Panc1 (cell line): ENCODE data around the gene PPP1R16B. TPM values are rescaled to one million over a fixed set of nuclear protein-coding genes. Genes with fewer than 3 reads are reported as not detected.
A peak's percentile ranks its signal among the peaks of the same experiment; 100 is the strongest.

ENCODE experiments used
- ATAC-seq: fragments of 200-7000 bp; cut with Tn5 transposase; 2 replicates; pipeline ENCODE4 v1.9.1; 2020; ENCODE audit warnings: mild to moderate bottlenecking, moderate library complexity
- BruUV-seq: library from RNA; stranded (reverse); fragments of 400-500 nt; replicated peaks from 2 replicates; lab custom pipeline; 2021; lab: Mats Ljungman, UMichigan
- CTCF ChIA-PET: fragments of 300-600 bp; sonication (Branson Sonifier 250); formaldehyde crosslinking; loops from one replicate; lab custom pipeline; 2022; ENCODE audit warnings: antibody characterized with exemption; lab: Charles Lee
- POLR2A ChIA-PET: fragments of 300-600 bp; sonication (Branson Sonifier 250); formaldehyde crosslinking; loops from one replicate; lab custom pipeline; 2022; ENCODE audit warnings: antibody characterized with exemption; lab: Charles Lee
- DNase-seq: peaks from one replicate; pipeline ENCODE4 v3.0.0-alpha.2; 2010; ENCODE audit warnings: low read depth, low spot score
- H3K27ac ChIP-seq: 2 replicates; pipeline ENCODE4 v1.5.1; 2011; ENCODE audit warnings: mild to moderate bottlenecking, low read length, inconsistent platforms
- H3K27me3 ChIP-seq: fragments of 200-500 bp; sonication (Bioruptor generic); 2 replicates; pipeline ENCODE4 v1.6.0; 2014; ENCODE audit warnings: low read length, inconsistent platforms; ENCODE audit not compliant: control insufficient read depth, insufficient read depth
- H3K36me3 ChIP-seq: fragments of 200-500 bp; sonication (Bioruptor generic); 2 replicates; pipeline ENCODE4 v1.5.1; 2014; ENCODE audit warnings: inconsistent platforms, mild to moderate bottlenecking, low read length, moderate library complexity; ENCODE audit not compliant: control insufficient read depth, insufficient read depth
- H3K4me1 ChIP-seq: 2 replicates; pipeline ENCODE4 v1.5.1; 2011; ENCODE audit warnings: inconsistent platforms, mild to moderate bottlenecking, low read length, moderate library complexity; ENCODE audit not compliant: control insufficient read depth, insufficient read depth
- H3K4me3 ChIP-seq, 2 experiments: 2 replicates each; pipeline ENCODE4 v1.5.1; 2011 to 2012; ENCODE audit warnings: low read depth in 2 of 2, low read length in 2 of 2, mild to moderate bottlenecking in 2 of 2, inconsistent platforms in 1 of 2, moderate library complexity in 1 of 2
- H3K9me3 ChIP-seq: fragments of 200-500 bp; sonication (Bioruptor generic); 2 replicates; pipeline ENCODE4 v1.5.1; 2014; ENCODE audit warnings: low read depth, mild to moderate bottlenecking, inconsistent platforms, low read length, moderate library complexity; ENCODE audit not compliant: control insufficient read depth, insufficient read depth
- CTCF ChIP-seq: fragments of 450-650 bp; IDR thresholded peaks from 2 replicates; pipeline ENCODE4 v1.5.1; 2017; ENCODE audit warnings: mild to moderate bottlenecking
- POLR2AphosphoS5 ChIP-seq: IDR thresholded peaks from 2 replicates; pipeline ENCODE4 v1.6.1; 2012; ENCODE audit warnings: mild to moderate bottlenecking, low read depth, low read length, moderate library complexity
- REST ChIP-seq, 2 experiments: IDR thresholded peaks; 2 replicates each; pipeline ENCODE4 v1.6.1; 2011 to 2012; ENCODE audit warnings: low read depth in 2 of 2, control low read depth in 1 of 2, low read length in 1 of 2, mild to moderate bottlenecking in 1 of 2, moderate library complexity in 1 of 2; ENCODE audit not compliant: insufficient read depth in 1 of 2
- SIN3A ChIP-seq: IDR thresholded peaks from 2 replicates; pipeline ENCODE4 v1.6.1; 2012; ENCODE audit warnings: low read depth, mild to moderate bottlenecking, low read length, moderate library complexity, borderline replicate concordance; ENCODE audit not compliant: insufficient read depth
- TCF7L2 ChIP-seq: IDR thresholded peaks from 2 replicates; pipeline ENCODE4 v1.6.1; 2011; ENCODE audit warnings: mild to moderate bottlenecking, low read depth, low read length, inconsistent platforms
- in situ Hi-C: cut with HindIII; loops from 2 replicates; pipeline ENCODE4 v1.10.0; 2016; ENCODE audit warnings: low sequenced_read_pairs, low pct_unique_long_range_greater_than_20kb
- intact Hi-C: fragments of 100-400 bp; cut with micrococcal nuclease; formaldehyde crosslinking; loops from one replicate; pipeline ENCODE4 v1.10.0; 2022; ENCODE audit not compliant: unreplicated experiment
- total RNA-seq: library from RNA; stranded (reverse); gene quantifications from one replicate; pipeline ENCODE4 v1.2.1, GENCODE V29; 2021; ENCODE audit not compliant: unreplicated experiment

PPP1R16B gene
- total RNA-seq, 1 experiment from 2014 or later, result 0.92 TPM

- Histone ChIP-seq H3K27me3 (no peaks in the 10 kb centered on the region), H3K4me3 (no peak overlapping the region), H3K27ac (no peak overlapping the region), H3K36me3 (no peaks in the 10 kb centered on the region), H3K9me3 (no peaks in the 10 kb centered on the region), H3K4me1 (no peaks in the 10 kb centered on the region)
- no peak for TF ChIP-seq REST (IDR thresholded peaks at IDR 0.05; ENCODE audit: insufficient read depth in 1 of 2, low read depth in 2 of 2, low read length in 1 of 2)
- TF ChIP-seq SIN3A, result no peak
- TF ChIP-seq POLR2AphosphoS5, result no peak
- no peak for TF ChIP-seq CTCF
- no peak for TF ChIP-seq TCF7L2
- DNase-seq (no peak), ATAC-seq (peak; percentile 62)
- in situ Hi-C loops (no loop called here), intact Hi-C loops (no loop called here)
- ChIA-PET POLR2A (interaction anchor here (0.6 to 0.7 kb wide), 2 partner anchors 194 to 260 kb away, joined by 3 to 6 read pairs; no protein-coding TSS in a partner anchor), CTCF (interaction anchor here (0.6 kb wide), 1 partner anchor 179 kb away, joined by 3 read pairs; no protein-coding TSS in a partner anchor)
- no TSS peak for BruUV-seq
These were observed 15.1 kb upstream of the PPP1R16B start for GRCh38 chr20:38790200-38791053.

- ChIA-PET CTCF (interaction anchor here (0.6 kb wide), 1 partner anchor 178 kb away, joined by 3 read pairs; no protein-coding TSS in a partner anchor), POLR2A (no interaction called here)
- H3K27ac ChIP-seq, result no peak overlapping the region
- no peaks in the 10 kb centered on the region for H3K36me3 ChIP-seq
- TF ChIP-seq TCF7L2 (no peak), REST (IDR thresholded peaks at IDR 0.05; ENCODE audit: insufficient read depth in 1 of 2, low read depth in 2 of 2, low read length in 1 of 2) (no peak), CTCF (no peak), SIN3A (no peak), POLR2AphosphoS5 (no peak)
- no peak for ATAC-seq
- no peaks in the 10 kb centered on the region for H3K4me1 ChIP-seq
- in situ Hi-C loops (no loop called here), intact Hi-C loops (no loop called here)
- no peak for DNase-seq
- BruUV-seq, result no TSS peak
- H3K9me3 ChIP-seq, result no peaks in the 10 kb centered on the region
- H3K27me3 ChIP-seq, result no peaks in the 10 kb centered on the region
- no peak overlapping the region for H3K4me3 ChIP-seq
These were observed 14.2 kb upstream of the PPP1R16B start for GRCh38 chr20:38791291-38791690.
